B cell (primary cell): Measurements from ENCODE around the gene TENM4.

ENCODE experiments used
- EZH2 ChIP-seq: IDR thresholded peaks from 2 replicates; pipeline ENCODE4 v1.6.1; 2012; ENCODE audit warnings: borderline replicate concordance, low read depth, mild to moderate bottlenecking, moderate library complexity, low read length; ENCODE audit not compliant: insufficient read depth, poor library complexity, severe bottlenecking
- TF ChIP-seq, protein P1 (sequence below): fragments of 200-600 bp; IDR thresholded peaks from one replicate; pipeline ENCODE4 v1.8.0; 2022; ENCODE audit warnings: antibody characterized with exemption, mild to moderate bottlenecking

DNA sequence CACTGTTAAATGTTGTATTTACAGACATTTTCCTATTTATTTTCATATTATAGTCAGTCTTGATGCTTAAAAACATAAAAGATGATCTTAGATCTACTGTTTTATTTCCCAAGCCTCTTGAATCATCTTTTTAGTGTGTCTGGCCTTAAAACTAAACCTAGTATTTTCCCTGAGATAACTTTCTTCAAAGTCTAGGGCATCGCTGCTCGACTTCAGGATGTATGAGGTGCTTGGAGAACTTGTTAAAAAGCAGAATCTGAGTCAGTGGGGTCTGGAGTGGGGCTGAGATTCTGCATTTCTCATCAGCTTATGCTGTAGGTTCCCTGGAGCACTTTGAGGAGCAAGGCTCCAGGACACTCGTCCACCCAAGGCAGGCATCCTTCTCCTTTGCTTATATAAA is 404.9 kb downstream of the TENM4 start:
- TF ChIP-seq, protein P1, sequence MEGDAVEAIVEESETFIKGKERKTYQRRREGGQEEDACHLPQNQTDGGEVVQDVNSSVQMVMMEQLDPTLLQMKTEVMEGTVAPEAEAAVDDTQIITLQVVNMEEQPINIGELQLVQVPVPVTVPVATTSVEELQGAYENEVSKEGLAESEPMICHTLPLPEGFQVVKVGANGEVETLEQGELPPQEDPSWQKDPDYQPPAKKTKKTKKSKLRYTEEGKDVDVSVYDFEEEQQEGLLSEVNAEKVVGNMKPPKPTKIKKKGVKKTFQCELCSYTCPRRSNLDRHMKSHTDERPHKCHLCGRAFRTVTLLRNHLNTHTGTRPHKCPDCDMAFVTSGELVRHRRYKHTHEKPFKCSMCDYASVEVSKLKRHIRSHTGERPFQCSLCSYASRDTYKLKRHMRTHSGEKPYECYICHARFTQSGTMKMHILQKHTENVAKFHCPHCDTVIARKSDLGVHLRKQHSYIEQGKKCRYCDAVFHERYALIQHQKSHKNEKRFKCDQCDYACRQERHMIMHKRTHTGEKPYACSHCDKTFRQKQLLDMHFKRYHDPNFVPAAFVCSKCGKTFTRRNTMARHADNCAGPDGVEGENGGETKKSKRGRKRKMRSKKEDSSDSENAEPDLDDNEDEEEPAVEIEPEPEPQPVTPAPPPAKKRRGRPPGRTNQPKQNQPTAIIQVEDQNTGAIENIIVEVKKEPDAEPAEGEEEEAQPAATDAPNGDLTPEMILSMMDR = no peak
- no peak for TF ChIP-seq EZH2
